ENCODE measurements around the gene STX8.

- TF ChIP-seq POLR2AphosphoS5 (IDR thresholded peaks at IDR 0.05; ENCODE audit: low read depth, low read length) (no peak), SPI1 (IDR thresholded peaks at IDR 0.05; ENCODE audit: low read depth, low read length) (no peak), POLR2A (IDR thresholded peaks at IDR 0.05; ENCODE audit: low read depth, low read length) (no peak)
Measured at GRCh38 chr17:9232591-9233270, 342.9 kb downstream of the STX8 start.

All from GM12891 (cell line).